ENCODE measurements around the gene JAM3.
"Not testable (repeated sequence)": the region's sequence is repeated elsewhere in the genome, so short reads cannot be mapped to it uniquely, and the experiment has no call there.

Gene JAM3

GRCh38 chr11:134082990-134083389 is 14.1 kb downstream of the JAM3 start:
- TF ChIP-seq CTCF (IDR thresholded peaks at IDR 0.05), result no peak
- Mint-ChIP-seq H3K4me1 (no peaks in the 10 kb centered on the region), H3K36me3 (ENCODE audit: low read depth) (peaks cover 75% of the 10 kb centered on the region), H3K27me3 (ENCODE audit: low read depth, poor library complexity) (no peaks in the 10 kb centered on the region), H3K9me3 (peaks cover 53% of the 10 kb centered on the region), H3K4me3 (no peak overlapping the region), H3K27ac (no peak overlapping the region)
- no peak for DNase-seq

- H3K36me3 Mint-ChIP-seq (ENCODE audit: low read depth), result peaks cover 65% of the 10 kb centered on the region
- no peak overlapping the region for H3K4me3 Mint-ChIP-seq
- H3K27me3 Mint-ChIP-seq (ENCODE audit: low read depth, poor library complexity), result no peaks in the 10 kb centered on the region
- no peak for TF ChIP-seq CTCF (IDR thresholded peaks at IDR 0.05)
- H3K27ac Mint-ChIP-seq, result no peak overlapping the region
- H3K4me1 Mint-ChIP-seq, result no peaks in the 10 kb centered on the region
- DNase-seq, result no peak
- H3K9me3 Mint-ChIP-seq, result peaks cover 35% of the 10 kb centered on the region
These were observed 17.5 kb downstream of the JAM3 start for GRCh38 chr11:134086376-134086775.

DNA sequence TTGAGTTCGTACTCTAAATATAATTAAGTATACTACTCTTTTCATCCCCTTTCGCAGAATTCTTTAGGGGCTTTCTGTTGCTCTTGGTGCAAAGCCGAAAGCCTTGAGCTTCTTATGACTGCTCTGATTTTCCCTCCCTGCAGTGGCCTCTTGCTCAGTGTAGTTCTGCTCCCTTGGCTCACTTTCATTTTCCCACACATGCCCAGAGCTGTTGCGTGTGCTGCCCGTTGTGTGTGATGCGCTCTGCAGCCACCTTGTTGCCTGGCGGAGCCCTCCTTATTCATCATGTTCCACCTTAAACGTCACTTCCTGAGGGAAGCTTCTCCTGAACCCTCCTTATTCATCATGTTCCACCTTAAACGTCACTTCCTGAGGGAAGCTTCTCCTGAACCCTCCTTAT is 23.1 kb downstream of the JAM3 start:
- H3K27me3 Mint-ChIP-seq (ENCODE audit: low read depth, poor library complexity); DNase-seq; H3K4me3 Mint-ChIP-seq; H3K4me1 Mint-ChIP-seq: not testable (repeated sequence)
- Mint-ChIP-seq H3K27ac (peak overlapping the region; percentile 73), H3K9me3 (peaks cover 35% of the 10 kb centered on the region), H3K36me3 (ENCODE audit: low read depth) (peaks cover 58% of the 10 kb centered on the region)

GRCh38 chr11:134097166-134097565 is 28.3 kb downstream of the JAM3 start:
- Mint-ChIP-seq H3K27ac (no peak overlapping the region), H3K9me3 (peaks cover 51% of the 10 kb centered on the region), H3K27me3 (ENCODE audit: low read depth, poor library complexity) (peaks cover 10% of the 10 kb centered on the region), H3K4me3 (no peak overlapping the region), H3K36me3 (ENCODE audit: low read depth) (peaks cover 70% of the 10 kb centered on the region), H3K4me1 (no peaks in the 10 kb centered on the region)
- DNase-seq, result no peak
- no peak for TF ChIP-seq CTCF (IDR thresholded peaks at IDR 0.05)

GRCh38 chr11:134098566-134099184 is 29.8 kb downstream of the JAM3 start:
- Mint-ChIP-seq H3K9me3 (peaks cover 60% of the 10 kb centered on the region), H3K27me3 (ENCODE audit: low read depth, poor library complexity) (peaks cover 7% of the 10 kb centered on the region), H3K36me3 (ENCODE audit: low read depth) (peaks cover 70% of the 10 kb centered on the region), H3K27ac (no peak overlapping the region), H3K4me3 (no peak overlapping the region), H3K4me1 (no peaks in the 10 kb centered on the region)
- TF ChIP-seq CTCF (IDR thresholded peaks at IDR 0.05), result no peak
- DNase-seq, result no peak

DNA sequence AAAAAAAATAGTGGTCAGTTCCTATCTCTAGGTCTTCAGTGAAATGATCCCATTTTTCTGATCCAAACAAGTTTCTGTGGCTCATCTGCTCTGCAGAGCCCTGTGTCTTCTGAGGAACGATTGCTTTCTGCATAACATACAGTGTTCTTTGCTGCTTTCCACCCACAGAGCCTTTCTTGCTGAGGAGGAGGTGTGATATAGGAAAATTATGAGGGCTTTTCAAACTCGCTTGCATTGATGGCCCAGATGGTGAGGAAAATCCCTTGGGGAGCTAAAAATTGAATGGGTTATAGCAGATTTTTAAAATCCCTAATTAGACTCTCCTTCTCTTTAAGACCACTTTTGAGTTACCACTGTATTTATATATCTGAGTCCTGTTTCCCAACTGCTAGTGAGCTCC is 31.3 kb downstream of the JAM3 start:
- no peak overlapping the region for H3K4me3 Mint-ChIP-seq
- no peaks in the 10 kb centered on the region for H3K4me1 Mint-ChIP-seq
- H3K9me3 Mint-ChIP-seq, result peaks cover 70% of the 10 kb centered on the region
- peaks cover 7% of the 10 kb centered on the region for H3K27me3 Mint-ChIP-seq (ENCODE audit: low read depth, poor library complexity)
- no peak for TF ChIP-seq CTCF (IDR thresholded peaks at IDR 0.05)
- no peak for DNase-seq
- H3K36me3 Mint-ChIP-seq (ENCODE audit: low read depth), result peaks cover 81% of the 10 kb centered on the region
- no peak overlapping the region for H3K27ac Mint-ChIP-seq

All from nephron progenitor cell (in vitro differentiated cells).